WTC11 (cell line): ENCODE measurements around the gene ROBO1.

ENCODE experiments used
- JUN ChIP-seq: sonication (generic); formaldehyde crosslinking; IDR thresholded peaks from 2 replicates; pipeline ENCODE4 v1.8.0; 2023; ENCODE audit warnings: mild to moderate bottlenecking, missing genetic modification reagents
- NR2C2 ChIP-seq: sonication (generic); formaldehyde crosslinking; IDR thresholded peaks from 2 replicates; pipeline ENCODE4 v1.8.0; 2022; ENCODE audit warnings: mild to moderate bottlenecking, missing genetic modification reagents
- SP1 ChIP-seq: sonication (generic); formaldehyde crosslinking; conservative IDR thresholded peaks from 2 replicates; pipeline ENCODE4 v1.8.1; 2022; ENCODE audit warnings: missing genetic modification reagents
- USF1 ChIP-seq: sonication (generic); formaldehyde crosslinking; IDR thresholded peaks from 2 replicates; pipeline ENCODE4 v1.8.0; 2022; ENCODE audit warnings: mild to moderate bottlenecking, missing genetic modification reagents
- ZNF138 ChIP-seq: sonication (generic); formaldehyde crosslinking; conservative IDR thresholded peaks from 2 replicates; pipeline ENCODE4 v1.8.1; 2022; ENCODE audit warnings: mild to moderate bottlenecking, moderate library complexity, missing genetic modification reagents
- ZNF423 ChIP-seq: fragments of 250-450 bp; sonication (Bioruptor Pico); IDR thresholded peaks from 2 replicates; pipeline ENCODE4 v2.1.2; 2022; ENCODE audit warnings: mild to moderate bottlenecking, moderate library complexity

GRCh38 chr3:79410136-79410535 lies 357.7 kb downstream of the ROBO1 start:
- TF ChIP-seq NR2C2: no peak
- no peak for TF ChIP-seq ZNF138 (CRISPR knock-in tag)
- no peak for TF ChIP-seq SP1
- TF ChIP-seq JUN (CRISPR knock-in tag): no peak
- TF ChIP-seq USF1 (CRISPR knock-in tag): no peak
- no peak for TF ChIP-seq ZNF423 (CRISPR knock-in tag)
